SJCRH30 (cell line): Measurements from ENCODE around the gene PPIB. TPM values are rescaled to one million over a fixed set of nuclear protein-coding genes. Genes with fewer than 3 reads are reported as not detected.
"Not testable (repeated sequence)": the region's sequence is repeated elsewhere in the genome, so short reads cannot be mapped to it uniquely, and the experiment has no call there.

Experiments used
- DNase-seq, 2 experiments: peaks; one replicate each; pipeline ENCODE4 v3.0.0-alpha.2; 2015 to 2020
- H3K27ac ChIP-seq: fragments of 250-450 bp; sonication (Bioruptor Pico); 2 replicates; pipeline ENCODE4 v1.5.1; 2020; ENCODE audit warnings: mild to moderate bottlenecking, moderate library complexity
- H3K27me3 ChIP-seq: fragments of 250-450 bp; sonication (Bioruptor Pico); 2 replicates; pipeline ENCODE4 v1.5.1; 2020; ENCODE audit warnings: mild to moderate bottlenecking, moderate library complexity
- H3K36me3 ChIP-seq: fragments of 250-450 bp; sonication (Bioruptor Pico); 2 replicates; pipeline ENCODE4 v1.5.1; 2020; ENCODE audit warnings: mild to moderate bottlenecking, moderate library complexity
- H3K4me1 ChIP-seq: fragments of 250-450 bp; sonication (Bioruptor Pico); 2 replicates; pipeline ENCODE4 v1.5.1; 2020; ENCODE audit warnings: mild to moderate bottlenecking, moderate library complexity
- H3K4me3 ChIP-seq: fragments of 250-450 bp; sonication (Bioruptor Pico); 2 replicates; pipeline ENCODE4 v1.5.1; 2020; ENCODE audit warnings: mild to moderate bottlenecking, moderate library complexity
- H3K9me3 ChIP-seq: fragments of 250-450 bp; sonication (Bioruptor Pico); replicated peaks from 2 replicates; pipeline ENCODE4 v1.5.1; 2020; ENCODE audit warnings: mild to moderate bottlenecking, moderate library complexity
- total RNA-seq: library from RNA; depleted of rRNA; stranded (reverse); fragments of >200 nt; shearing (Covaris generic); gene quantifications from 2 replicates; pipeline ENCODE4 v1.2.3, GENCODE V29; 2014; rRNA removed

PPIB gene
- total RNA-seq, 1 experiment from 2014 or later, result 277 TPM

DNA sequence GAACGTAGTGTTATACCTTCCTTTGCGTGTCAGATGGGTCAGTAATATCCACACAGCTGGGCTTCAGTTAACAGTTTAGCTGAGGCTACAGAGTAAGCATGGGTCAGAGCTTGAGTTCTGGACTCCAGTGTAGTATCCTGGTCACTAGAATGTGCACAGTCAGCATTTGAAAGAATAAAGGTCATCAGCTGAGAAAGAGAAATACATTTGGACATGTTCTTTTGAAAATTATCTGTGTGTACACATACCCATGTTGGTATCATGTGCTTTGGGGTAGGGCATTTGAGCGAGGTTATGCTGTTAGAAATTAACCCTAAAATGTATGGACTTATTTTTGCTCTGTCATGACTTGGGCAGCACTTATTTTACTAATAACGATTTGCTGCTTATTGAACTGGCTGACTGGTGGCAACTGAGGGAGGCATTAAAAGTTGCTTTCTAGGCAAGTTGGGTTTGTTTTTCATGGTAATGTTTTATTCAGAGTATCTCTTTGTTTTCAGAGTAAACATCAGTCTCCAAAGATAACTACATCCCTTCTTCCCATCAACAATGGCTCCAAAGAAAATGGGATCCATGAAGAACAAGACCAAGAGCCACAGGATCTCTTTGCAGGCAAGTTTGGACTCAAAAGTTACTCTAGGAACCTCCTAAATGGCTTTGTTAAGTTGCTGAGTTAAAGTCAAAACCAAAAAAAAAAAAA, 50.6 kb downstream of the PPIB start:
- H3K4me3 ChIP-seq, result no peak overlapping the region
- DNase-seq, result no peak
- H3K36me3 ChIP-seq, result peaks cover 32% of the 10 kb centered on the region
- H3K27ac ChIP-seq, result no peak overlapping the region
- no peaks in the 10 kb centered on the region for H3K27me3 ChIP-seq
- no peaks in the 10 kb centered on the region for H3K4me1 ChIP-seq
- no peaks in the 10 kb centered on the region for H3K9me3 ChIP-seq

DNA sequence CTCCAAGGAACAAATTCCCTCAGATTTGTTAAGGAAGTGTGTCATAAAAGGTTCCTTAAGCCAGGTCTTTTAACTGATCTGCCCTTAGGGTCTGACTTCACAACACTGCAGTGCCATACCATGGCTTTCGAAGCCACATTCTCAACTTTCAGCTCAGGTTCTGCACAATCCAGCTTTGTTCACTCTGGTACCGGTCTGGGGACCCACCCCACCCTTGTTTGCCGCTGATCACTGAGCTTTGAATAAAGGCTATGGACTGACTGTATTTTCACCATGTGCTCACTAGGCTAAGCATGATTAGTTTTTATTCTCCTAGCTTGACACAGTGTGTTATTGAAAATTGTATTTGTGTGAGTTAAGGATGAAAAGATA, 51.2 kb downstream of the PPIB start:
- no peak for DNase-seq
- no peak overlapping the region for H3K27ac ChIP-seq
- no peak overlapping the region for H3K4me3 ChIP-seq
- H3K4me1 ChIP-seq, result no peaks in the 10 kb centered on the region
- peaks cover 32% of the 10 kb centered on the region for H3K36me3 ChIP-seq
- H3K9me3 ChIP-seq, result no peaks in the 10 kb centered on the region
- H3K27me3 ChIP-seq, result no peaks in the 10 kb centered on the region

DNA sequence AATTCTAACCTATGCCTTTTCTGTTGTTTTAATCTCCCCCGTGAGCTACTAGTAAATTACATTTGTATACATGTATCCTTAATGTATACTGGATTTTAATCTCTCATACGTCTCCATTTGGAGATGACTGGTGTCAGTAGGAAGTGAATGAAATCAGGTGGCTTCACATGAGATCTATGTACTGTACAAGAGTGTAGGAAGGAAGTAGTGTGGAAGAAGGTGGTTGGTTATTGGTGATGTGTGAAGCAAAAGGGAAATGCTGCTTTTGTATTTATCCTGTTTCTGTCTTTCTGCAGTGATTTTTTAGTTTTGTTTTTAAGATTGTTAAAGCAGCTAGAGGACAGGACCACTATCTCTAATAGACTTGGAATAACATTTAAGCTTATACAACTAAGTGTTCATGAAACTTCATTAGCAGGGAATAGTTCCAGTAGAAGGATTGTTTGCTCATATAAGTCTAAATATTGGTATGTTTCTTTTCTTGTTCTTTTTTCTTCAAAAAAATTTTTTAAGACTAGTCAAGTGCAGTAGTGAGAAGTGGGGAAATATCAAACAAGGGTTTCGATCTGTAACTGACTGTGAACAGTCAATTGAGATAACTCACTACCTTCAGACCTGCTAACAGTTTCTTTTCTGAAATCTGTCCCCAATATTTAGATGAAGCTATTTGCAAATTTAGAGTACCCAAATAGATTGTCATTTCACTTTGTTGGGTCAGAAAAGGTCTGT, 51.7 kb downstream of the PPIB start:
- no peak for DNase-seq
- peaks cover 28% of the 10 kb centered on the region for H3K36me3 ChIP-seq
- no peak overlapping the region for H3K27ac ChIP-seq
- H3K4me3 ChIP-seq, result no peak overlapping the region
- no peaks in the 10 kb centered on the region for H3K9me3 ChIP-seq
- no peaks in the 10 kb centered on the region for H3K4me1 ChIP-seq
- H3K27me3 ChIP-seq, result no peaks in the 10 kb centered on the region

DNA sequence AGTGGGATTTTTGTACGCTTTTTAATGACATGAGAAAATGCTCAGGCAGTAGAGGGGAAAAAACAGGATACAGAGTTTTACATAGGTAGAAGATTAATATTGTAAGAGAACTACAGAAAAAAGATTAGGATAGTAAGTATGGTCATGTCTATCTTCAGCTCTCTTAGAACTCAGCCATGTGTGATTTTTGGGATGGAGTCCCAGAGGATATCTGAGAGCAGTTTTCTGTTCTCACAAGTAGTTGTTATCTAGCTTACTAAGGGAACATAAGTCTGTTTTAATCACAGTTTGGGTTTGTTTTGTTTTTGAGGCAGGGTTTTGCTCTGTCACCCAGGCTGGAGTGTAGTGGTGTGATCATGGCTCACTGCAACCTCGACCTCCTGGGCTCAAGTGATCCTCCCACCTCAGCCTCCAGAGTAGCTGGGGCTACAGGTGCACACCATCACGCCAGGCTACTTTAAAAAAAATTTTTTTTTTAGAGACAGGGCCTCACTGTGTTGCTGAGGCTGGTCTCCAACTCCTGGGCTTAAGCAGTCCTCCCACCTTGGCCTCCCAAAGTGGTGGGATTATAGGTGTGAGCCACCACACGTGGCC, 52.6 kb downstream of the PPIB start:
- not testable (repeated sequence) for H3K4me1 ChIP-seq, H3K27me3 ChIP-seq, H3K9me3 ChIP-seq, H3K4me3 ChIP-seq, H3K27ac ChIP-seq, DNase-seq
- peaks cover 21% of the 10 kb centered on the region for H3K36me3 ChIP-seq

DNA sequence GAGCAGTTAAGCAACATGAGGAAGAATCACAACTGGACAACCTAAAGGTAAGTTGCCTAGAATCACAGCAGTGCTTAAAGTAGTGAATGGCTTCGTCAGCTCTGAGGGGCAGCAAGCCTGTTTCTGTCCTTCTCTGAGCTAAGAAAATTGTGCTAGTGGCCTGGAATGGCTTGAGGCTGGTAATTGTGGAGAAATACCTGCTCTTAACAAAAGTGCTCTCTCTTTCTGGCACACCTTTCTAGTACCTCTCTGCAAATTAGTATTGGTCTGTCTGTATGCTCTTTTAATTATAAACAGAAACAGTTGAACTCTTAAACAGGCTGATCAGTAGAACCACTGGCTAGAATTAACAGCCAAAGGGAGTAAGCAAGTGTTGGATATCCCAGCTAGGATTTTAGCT, 55.5 kb downstream of the PPIB start:
- Histone ChIP-seq H3K9me3 (no peaks in the 10 kb centered on the region), H3K4me1 (no peaks in the 10 kb centered on the region), H3K4me3 (no peak overlapping the region), H3K36me3 (0 out of 2 replicates have a peak, but pooled peaks cover 2% of the 10 kb centered on the region), H3K27ac (no peak overlapping the region), H3K27me3 (no peaks in the 10 kb centered on the region)
- no peak for DNase-seq

Other genes with a start within 250 kb of the PPIB start
- 0.23 and 0.85 TPM in 2 replicates for gene DAPK2, start 116.5 kb downstream of the PPIB start, total RNA-seq
- 126 and 143 TPM in 2 replicates for gene CIAO2A, start 69.2 kb downstream of the PPIB start, total RNA-seq
- 38.9 and 46.6 TPM in 2 replicates for gene SNX1, start 67.0 kb downstream of the PPIB start, total RNA-seq
- 1.5 and 1.6 TPM in 2 replicates for gene SNX22, start 11.3 kb downstream of the PPIB start, total RNA-seq
- 15.9 and 20.3 TPM in 2 replicates for gene CSNK1G1, start 193.2 kb upstream of the PPIB start, total RNA-seq
- gene PCLAF, start 218.4 kb upstream of the PPIB start, total RNA-seq, result 581 and 605 TPM in 2 replicates
- gene TRIP4, start 224.8 kb upstream of the PPIB start, total RNA-seq, result 7.0 and 8.8 TPM in 2 replicates